Left lung (tissue), 10 donors: ENCODE data around the gene CASK. TPM values are rescaled to one million over a fixed set of nuclear protein-coding genes. Genes with fewer than 3 reads are reported as not detected.

Experiments used
- ATAC-seq: fragments of 200-7000 bp; cut with Tn5 transposase; one replicate; pipeline ENCODE4 v1.9.1; 2020; ENCODE audit warnings: moderate library complexity
- DNase-seq, 4 donors: peaks; one replicate each; pipeline ENCODE4 v3.0.0-alpha.2; 2013 to 2020
- H3K27ac ChIP-seq, 2 donors: fragments of 200-600 bp; sonication (generic) in 1 of 2; one replicate each; pipeline versions ENCODE4 v1.5.0 to v1.8.0; 2020 to 2021
- H3K27me3 ChIP-seq, 2 donors: fragments of 200-600 bp; sonication (generic) in 1 of 2; one replicate each; pipeline versions ENCODE4 v1.5.0 to v1.8.0; 2020 to 2021
- H3K36me3 ChIP-seq, 2 donors: fragments of 200-600 bp; sonication (generic) in 1 of 2; one replicate each; pipeline versions ENCODE4 v1.5.0 to v1.8.0; 2020 to 2021
- H3K4me1 ChIP-seq, 2 donors: fragments of 200-600 bp; one replicate each; pipeline ENCODE4 v1.8.0; 2021
- H3K4me3 ChIP-seq, 2 donors: fragments of 200-600 bp; sonication (generic) in 1 of 2; one replicate each; pipeline versions ENCODE4 v1.5.0 to v1.8.0; 2020 to 2021; ENCODE audit warnings: mild to moderate bottlenecking in 1 of 2
- H3K9me3 ChIP-seq, 2 donors: fragments of 200-600 bp; sonication (generic) in 1 of 2; one replicate each; pipeline versions ENCODE4 v1.5.0 to v1.8.0; 2020 to 2021
- CTCF ChIP-seq, 2 donors: fragments of 200-600 bp; sonication (generic) in 1 of 2; IDR thresholded peaks; one replicate each; pipeline versions ENCODE4 v1.5.0 to v1.8.0; 2021; ENCODE audit warnings: antibody characterized with exemption in 2 of 2
- intact Hi-C, 2 donors: fragments of 100-400 bp; cut with DNase I; formaldehyde crosslinking; loops; one replicate each; pipeline versions ENCODE4 v1.11.2 to v1.14.2; 2022
- polyA plus RNA-seq, 6 donors: library from polyadenylated mRNA; unstranded; fragments of 120-200 nt; gene quantifications; one replicate each; pipeline ENCODE4 v1.2.1, GENCODE V29; 2013; ENCODE audit not compliant: insufficient read length in 6 of 6
- total RNA-seq, 2 donors: library from RNA; stranded (reverse); fragmentation: NEBNext Ultra II Directional; extraction: Animal tissue kit (Norgen Biotek cat#: 25700); gene quantifications; one replicate each; pipeline ENCODE4 v1.2.1, GENCODE V29; 2021
- donor health status: DM: no; HTN: yes; CAD: no.
- donor health status: DM: no; HTN: no; CAD: no.

Gene CASK
- total and polyA plus RNA-seq, 8 donors = 48.2 to 70.7 (median 56.9) TPM

DNA sequence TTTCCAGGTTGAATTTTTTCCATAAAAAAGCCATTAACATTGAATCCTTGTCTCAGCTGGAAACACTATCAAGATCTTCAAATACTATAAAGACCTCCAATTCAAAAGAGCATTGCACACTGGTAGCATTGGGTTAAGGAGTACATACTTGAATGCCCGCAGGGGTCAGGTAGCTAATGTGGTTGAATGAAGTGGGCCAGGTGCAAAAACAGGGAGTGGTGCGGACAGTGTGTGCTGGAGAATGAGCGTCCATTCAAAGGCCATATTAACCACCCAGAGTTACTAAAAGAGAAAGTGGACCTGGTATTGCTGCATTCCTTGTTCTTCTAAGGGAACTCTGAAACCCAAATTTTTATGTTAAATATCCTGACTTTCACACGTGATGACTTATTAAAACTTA, 384.6 kb downstream of the CASK start:
- Histone ChIP-seq H3K4me3 (no peak overlapping the region), H3K4me1 (no peaks in the 10 kb centered on the region), H3K36me3 (no peaks in the 10 kb centered on the region), H3K9me3 (no peaks in the 10 kb centered on the region), H3K27ac (no peak overlapping the region), H3K27me3 (no peaks in the 10 kb centered on the region)
- DNase-seq (peak in 1 of 4 donors; percentile 24), ATAC-seq (peak; percentile 83)
- TF ChIP-seq CTCF (IDR thresholded peaks at IDR 0.05) = no peak
- intact Hi-C loops = no loop called here

GRCh38 chrX:41530085-41530484, 393.3 kb downstream of the CASK start:
- TF ChIP-seq CTCF (IDR thresholded peaks at IDR 0.05) = no peak
- Histone ChIP-seq H3K36me3 (peaks cover 0 to 7% of the 10 kb centered on the region in 2 donors), H3K27ac (no peak overlapping the region), H3K4me3 (no peak overlapping the region), H3K27me3 (no peaks in the 10 kb centered on the region), H3K9me3 (no peaks in the 10 kb centered on the region), H3K4me1 (no peaks in the 10 kb centered on the region)
- intact Hi-C loops = no loop called here
- ATAC-seq (no peak), DNase-seq (no peak)

GRCh38 chrX:41529221-41529620, 394.1 kb downstream of the CASK start:
- DNase-seq (no peak), ATAC-seq (no peak)
- Histone ChIP-seq H3K4me1 (no peaks in the 10 kb centered on the region), H3K4me3 (no peak overlapping the region), H3K36me3 (peaks cover 0 to 7% of the 10 kb centered on the region in 2 donors), H3K27me3 (no peaks in the 10 kb centered on the region), H3K9me3 (no peaks in the 10 kb centered on the region), H3K27ac (no peak overlapping the region)
- intact Hi-C loops = no loop called here
- TF ChIP-seq CTCF (IDR thresholded peaks at IDR 0.05) = no peak

DNA sequence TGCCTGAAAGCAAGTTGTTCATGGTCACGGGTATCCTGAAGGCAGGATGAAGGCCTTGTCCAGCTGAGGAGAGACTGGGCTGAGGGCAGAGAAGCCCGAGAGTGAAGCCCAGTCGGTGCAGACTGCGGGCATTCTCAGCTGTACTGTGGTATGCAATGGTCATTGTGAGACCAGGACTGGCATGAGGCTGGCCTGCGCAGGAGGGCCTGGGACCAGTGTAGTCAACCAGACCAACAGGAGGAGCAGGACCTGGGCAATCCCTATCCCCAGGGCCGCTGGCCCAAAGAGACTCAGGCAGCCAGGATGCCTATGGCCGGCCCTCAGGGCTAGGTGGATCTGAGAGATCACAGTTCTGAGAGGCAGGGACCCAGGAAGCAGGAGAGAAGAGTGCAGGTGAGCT, 394.6 kb downstream of the CASK start:
- no peak for DNase-seq
- Histone ChIP-seq H3K4me3 (no peak overlapping the region), H3K27ac (no peak overlapping the region), H3K9me3 (no peaks in the 10 kb centered on the region), H3K4me1 (no peaks in the 10 kb centered on the region), H3K27me3 (no peaks in the 10 kb centered on the region), H3K36me3 (peaks cover 0 to 7% of the 10 kb centered on the region in 2 donors)
- intact Hi-C loops = no loop called here
- ATAC-seq = no peak
- no peak for TF ChIP-seq CTCF (IDR thresholded peaks at IDR 0.05)

- H3K4me1 ChIP-seq = no peaks in the 10 kb centered on the region
- peaks cover 0 to 12% of the 10 kb centered on the region in 2 donors for H3K36me3 ChIP-seq
- H3K9me3 ChIP-seq = no peaks in the 10 kb centered on the region
- intact Hi-C loops = no loop called here
- H3K27ac ChIP-seq = no peak overlapping the region
- H3K4me3 ChIP-seq = no peak overlapping the region
- DNase-seq (no peak), ATAC-seq (no peak)
- TF ChIP-seq CTCF (IDR thresholded peaks at IDR 0.05) = no peak
- H3K27me3 ChIP-seq = no peaks in the 10 kb centered on the region
Measured at GRCh38 chrX:41526925-41527324, 396.4 kb downstream of the CASK start.
